Amniotic epithelial cell (primary cell): Measurements from ENCODE around the gene MARCKS.
"Not testable (repeated sequence)": the region's sequence is repeated elsewhere in the genome, so short reads cannot be mapped to it uniquely, and the experiment has no call there.

ENCODE experiments used
- DNase-seq: peaks from one replicate; pipeline ENCODE4 v3.0.0-alpha.2; 2010; ENCODE audit warnings: low read depth

The MARCKS gene

DNA sequence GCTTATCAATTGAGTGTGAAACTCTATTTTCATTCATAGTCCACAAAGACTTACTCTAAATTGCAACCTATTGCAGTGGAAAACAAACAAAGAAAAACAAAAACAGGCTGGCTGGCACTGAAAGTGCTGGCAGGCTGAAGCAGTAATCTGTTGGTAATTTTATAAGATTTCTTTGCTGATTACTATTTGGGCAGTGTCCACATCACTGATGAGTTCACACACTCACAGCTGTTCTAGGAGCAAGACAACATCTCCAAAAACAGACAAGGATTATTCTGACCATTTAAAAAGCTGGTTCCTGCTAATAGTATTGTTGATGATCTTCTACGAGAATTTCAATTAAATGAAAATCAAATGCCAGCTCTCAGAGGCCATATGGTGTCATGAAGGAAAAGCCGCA, 26.9 kb downstream of the MARCKS start:
- no peak for DNase-seq

DNA sequence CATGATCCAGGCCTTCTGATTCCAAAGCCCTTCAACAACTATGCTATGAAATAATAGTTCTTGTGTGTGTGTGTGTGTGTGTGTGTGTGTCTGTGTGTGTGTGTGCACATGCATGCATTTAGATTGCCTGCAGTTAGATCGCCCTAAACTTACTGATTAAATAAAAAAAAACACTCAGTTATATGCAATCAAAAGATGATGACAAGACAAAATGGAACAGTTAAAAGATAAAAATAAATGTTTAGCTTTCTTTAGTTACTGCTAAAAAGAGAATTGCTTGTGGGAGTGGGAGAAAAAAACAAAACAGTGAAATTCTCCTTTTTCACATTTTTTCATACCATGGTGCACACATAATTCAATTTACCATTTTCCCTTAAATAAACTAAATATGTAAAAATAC, 29.4 kb downstream of the MARCKS start:
- DNase-seq = no peak

DNA sequence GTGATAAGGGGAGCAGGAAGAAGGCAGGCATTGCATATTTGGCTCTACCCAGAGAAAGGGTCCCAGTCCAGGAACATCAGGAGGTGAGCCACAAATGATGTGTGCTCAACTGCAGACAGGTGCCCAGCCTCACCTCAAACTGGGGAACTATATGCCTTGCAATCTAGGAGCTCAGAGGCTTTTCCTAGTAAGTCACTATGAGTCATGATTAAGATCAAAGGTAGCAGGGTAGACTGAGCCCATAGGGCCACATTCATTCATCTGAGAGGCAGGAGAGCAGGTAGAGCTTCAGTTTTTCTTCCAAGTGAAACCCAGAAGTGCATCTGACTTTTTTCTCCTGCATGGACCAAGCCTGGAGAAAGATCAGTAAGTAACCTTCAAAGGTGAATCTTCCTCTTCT, 31.3 kb downstream of the MARCKS start:
- no peak for DNase-seq

DNA sequence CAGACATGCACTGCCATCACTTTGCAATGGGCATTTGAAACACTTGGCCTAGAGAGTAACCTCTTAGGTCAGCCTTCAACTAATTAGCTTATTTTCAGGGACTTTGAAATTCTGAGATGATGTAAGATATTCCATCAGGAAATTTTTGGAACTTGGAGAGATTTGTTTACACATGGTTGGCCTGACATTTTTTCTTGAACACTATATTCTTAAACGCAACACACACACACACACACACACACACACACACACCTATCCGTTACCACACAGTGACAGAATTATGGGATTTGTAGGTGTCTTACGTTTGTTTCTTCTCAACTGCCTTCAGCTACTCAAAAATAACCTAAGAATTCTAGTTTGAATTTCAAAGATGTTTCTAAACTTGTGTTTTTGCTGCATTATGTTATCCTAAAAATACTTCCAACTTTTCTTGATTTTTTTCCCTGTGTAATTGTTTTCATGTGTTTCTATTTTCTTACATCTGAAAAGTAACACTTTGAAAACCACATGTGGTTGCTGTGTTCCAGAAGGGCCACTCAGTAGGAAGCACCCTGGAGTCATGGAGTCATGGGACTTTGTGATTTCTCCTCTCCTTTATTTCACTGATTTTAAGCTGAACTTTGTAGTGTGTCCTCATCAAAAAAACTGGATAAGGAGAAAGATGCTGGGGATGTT, 31.9 kb downstream of the MARCKS start:
- DNase-seq = no peak

DNA sequence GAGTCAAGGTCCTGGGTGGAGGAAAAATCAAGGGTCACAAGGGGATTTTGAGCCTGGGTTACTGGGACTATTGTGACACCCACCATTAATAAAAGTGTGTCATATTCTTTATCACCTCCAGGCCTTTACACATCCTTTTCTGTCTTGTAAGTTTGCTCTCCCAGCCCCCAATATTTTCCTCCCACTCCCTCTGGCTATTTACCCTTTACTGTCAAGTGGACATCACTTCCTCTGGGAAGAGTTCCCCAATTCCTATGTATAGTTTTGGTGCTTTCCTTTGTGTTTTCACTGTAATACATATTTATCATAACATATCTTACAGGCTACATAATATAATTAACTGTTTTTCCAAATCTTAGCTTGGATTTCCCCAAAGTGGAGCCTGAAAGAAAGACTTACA, 36.3 kb downstream of the MARCKS start:
- DNase-seq = no peak

GRCh38 chr6:113893866-113894265, 36.7 kb downstream of the MARCKS start:
- no peak for DNase-seq

- peak; percentile 51 for DNase-seq
These were observed 37.8 kb downstream of the MARCKS start for GRCh38 chr6:113894712-113895674.

DNA sequence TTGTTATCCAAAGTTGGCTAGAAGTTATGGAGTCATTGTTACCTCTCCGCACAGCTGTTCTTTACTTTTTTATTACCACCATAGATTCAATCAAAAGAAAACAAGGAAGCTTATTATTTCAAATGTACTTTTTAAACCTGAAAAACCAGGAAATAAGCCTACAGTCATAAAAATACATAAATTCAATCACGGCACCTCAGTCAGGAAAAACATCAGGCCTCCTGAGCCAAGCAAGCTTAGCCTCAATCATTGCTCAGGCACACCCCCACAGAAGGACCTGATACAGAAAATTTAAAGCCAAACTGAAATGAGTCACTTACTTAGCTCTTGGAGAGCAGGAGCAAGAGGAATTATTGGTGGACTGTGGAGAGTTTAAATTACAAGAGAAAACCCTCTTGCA, 44.3 kb downstream of the MARCKS start:
- DNase-seq = peak; percentile 66

- DNase-seq = peak; percentile 56
These were observed 46.7 kb downstream of the MARCKS start for GRCh38 chr6:113903666-113904330.

- peak; percentile 42 for DNase-seq
These were observed 50.1 kb downstream of the MARCKS start for GRCh38 chr6:113907102-113907815.

DNA sequence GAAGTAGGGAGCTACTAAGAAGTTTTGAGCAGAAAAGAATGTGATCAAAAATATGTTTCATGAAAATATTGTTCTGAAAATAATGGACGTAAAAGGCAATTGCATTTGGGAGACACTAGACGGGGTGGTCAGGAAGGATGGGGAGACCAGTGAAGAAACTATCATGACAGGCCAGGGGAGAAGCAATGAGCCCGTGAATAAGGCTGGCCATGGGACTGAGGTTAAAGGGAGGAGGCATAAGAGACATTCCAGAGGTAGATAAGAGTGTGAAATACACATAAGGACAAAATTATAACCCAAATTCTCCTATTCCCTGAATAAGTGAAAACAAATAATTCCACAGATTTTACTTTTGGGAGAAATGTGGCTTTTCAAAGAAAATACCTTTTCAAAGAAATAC, 51.7 kb downstream of the MARCKS start:
- DNase-seq = peak; percentile 53

DNA sequence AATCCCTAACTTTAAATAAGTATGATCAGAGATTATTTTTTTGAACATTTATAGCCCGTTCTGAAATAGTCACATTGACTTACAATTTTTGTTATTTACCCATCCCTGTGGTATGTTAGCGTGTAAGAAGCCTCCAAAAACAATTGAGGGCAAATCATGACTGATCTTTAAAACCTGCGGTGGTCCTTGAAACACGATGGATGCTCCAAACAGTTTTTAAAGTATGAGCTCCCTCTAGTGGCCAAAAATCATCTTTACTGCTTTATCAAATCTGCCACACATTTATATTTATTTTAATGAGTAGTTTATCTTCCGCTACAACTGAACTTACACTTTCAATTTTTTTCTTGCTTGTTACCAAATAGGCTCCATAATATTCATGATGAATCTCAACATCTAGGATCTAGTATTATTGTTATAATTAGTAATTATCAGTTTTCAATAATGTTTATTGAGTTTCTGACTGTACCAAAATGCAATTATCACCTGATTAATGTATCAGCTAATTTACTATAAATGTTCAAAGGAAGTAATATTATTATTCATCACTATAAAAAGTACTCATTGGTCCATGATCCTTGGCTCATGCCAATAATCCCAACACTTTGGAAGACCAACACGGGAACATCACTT, 52.2 kb downstream of the MARCKS start:
- DNase-seq = peak; percentile 64

GRCh38 chr6:113910285-113910684, 53.1 kb downstream of the MARCKS start:
- DNase-seq = not testable (repeated sequence)
